Right atrium auricular region (tissue), 2 donors: ENCODE results near the gene POLR2L. TPM values are rescaled to one million over a fixed set of nuclear protein-coding genes. Genes with fewer than 3 reads are reported as not detected.

Source experiments
- DNase-seq: peaks from one replicate; pipeline ENCODE4 v3.0.0-alpha.2; 2019; ENCODE audit warnings: low spot score
- H3K27ac ChIP-seq, 2 donors: fragments of 200-600 bp; sonication (generic); 1 replicate in 1 of 2; 2 replicates in 1 of 2; pipeline ENCODE4 v1.5.1; 2016 to 2019
- H3K27me3 ChIP-seq, 2 donors: fragments of 200-600 bp; sonication (generic); one replicate each; pipeline versions ENCODE4 v1.5.1 to v1.6.0; 2017 to 2019
- H3K36me3 ChIP-seq: fragments of 200-600 bp; sonication (generic); one replicate; pipeline ENCODE4 v1.5.1; 2016
- H3K4me1 ChIP-seq, 2 donors: fragments of 200-600 bp; sonication (generic); one replicate each; pipeline versions ENCODE4 v1.5.1 to v1.6.0; 2017 to 2019
- H3K4me3 ChIP-seq, 2 donors: fragments of 200-600 bp; sonication (generic); 1 replicate in 1 of 2; 2 replicates in 1 of 2; pipeline ENCODE4 v1.5.1; 2017 to 2019; ENCODE audit warnings: mild to moderate bottlenecking in 1 of 2, moderate library complexity in 1 of 2
- H3K9me3 ChIP-seq, 2 donors: fragments of 200-600 bp; sonication (generic); one replicate each; pipeline ENCODE4 v1.5.1; 2019
- CTCF ChIP-seq, 2 donors: fragments of 200-600 bp; sonication (generic); IDR thresholded peaks; one replicate each; pipeline ENCODE4 v1.5.1; 2019; ENCODE audit warnings: antibody characterized with exemption in 2 of 2
- total RNA-seq, 2 donors: library from RNA; depleted of rRNA; stranded (reverse); fragments of >200 nt; gene quantifications; one replicate each; pipeline ENCODE4 v1.1.0, GENCODE V29; 2016

The POLR2L gene
- total RNA-seq, 2 donors from 2014 or later = 54.5 to 132 TPM

- no peak for TF ChIP-seq CTCF (IDR thresholded peaks at IDR 0.05)
Observed at GRCh38 chr11:855796-856195, 13.5 kb upstream of the POLR2L start.

GRCh38 chr11:855330-855674, 13.0 kb upstream of the POLR2L start:
- H3K36me3 ChIP-seq = no peaks in the 10 kb centered on the region
- TF ChIP-seq CTCF (IDR thresholded peaks at IDR 0.05) = no peak
- H3K27me3 ChIP-seq = no peaks in the 10 kb centered on the region
- peaks cover 0 to 48% of the 10 kb centered on the region in 2 donors for H3K4me1 ChIP-seq
- no peaks in the 10 kb centered on the region for H3K9me3 ChIP-seq
- H3K4me3 ChIP-seq = no peak overlapping the region
- no peak overlapping the region for H3K27ac ChIP-seq
- DNase-seq = no peak

More at GRCh38 chr11:855796-856195, 13.5 kb upstream of the POLR2L start:
- Histone ChIP-seq H3K27me3 (no peaks in the 10 kb centered on the region), H3K4me3 (no peak overlapping the region), H3K4me1 (peaks cover 0 to 48% of the 10 kb centered on the region in 2 donors), H3K9me3 (no peaks in the 10 kb centered on the region), H3K36me3 (no peaks in the 10 kb centered on the region), H3K27ac (no peak overlapping the region)
- no peak for DNase-seq

- Histone ChIP-seq H3K9me3 (no peaks in the 10 kb centered on the region), H3K36me3 (no peaks in the 10 kb centered on the region), H3K4me3 (no peak overlapping the region), H3K4me1 (peaks cover 0 to 47% of the 10 kb centered on the region in 2 donors), H3K27ac (no peak overlapping the region), H3K27me3 (no peaks in the 10 kb centered on the region)
- DNase-seq = no peak
- TF ChIP-seq CTCF (IDR thresholded peaks at IDR 0.05) = no peak
Observed at GRCh38 chr11:854601-855329, 12.4 kb upstream of the POLR2L start.

DNA sequence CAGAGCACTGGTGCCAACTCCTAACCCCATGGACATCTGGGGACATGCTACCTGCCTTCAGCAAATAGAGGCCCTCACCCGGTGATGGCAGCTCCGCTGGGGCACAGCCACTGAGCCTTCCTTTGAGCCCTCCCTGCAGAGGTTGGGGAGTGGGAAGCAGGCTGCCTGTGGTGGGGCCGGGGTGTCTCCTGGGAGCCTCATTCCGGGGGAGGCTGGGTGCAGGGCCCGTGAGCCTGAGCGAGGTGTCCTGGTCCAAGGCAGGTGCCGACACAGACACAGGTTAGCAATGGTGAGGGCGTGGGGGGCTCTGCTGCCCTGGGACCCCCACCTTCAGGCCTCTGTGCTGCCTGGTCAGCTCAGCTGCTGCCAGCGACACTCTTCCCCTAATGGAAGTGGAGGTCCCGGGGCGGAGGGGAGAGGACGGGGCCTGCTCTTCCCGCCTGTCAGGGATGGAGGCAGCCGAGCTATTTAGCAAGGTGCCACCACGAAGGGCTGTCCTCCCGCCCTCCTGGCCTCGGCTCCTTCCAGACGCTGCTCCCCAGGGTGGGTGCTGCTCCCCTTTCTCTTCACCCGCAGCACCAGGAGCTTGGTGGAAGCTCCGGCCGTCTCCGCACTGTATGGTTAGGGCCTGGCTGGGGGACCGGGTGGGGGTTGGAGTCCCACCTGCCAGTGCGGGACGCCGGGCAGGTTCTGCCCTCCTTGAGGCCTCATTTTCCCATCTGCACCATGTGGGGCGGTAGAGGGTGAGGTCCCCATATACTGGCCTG, 11.5 kb upstream of the POLR2L start:
- Histone ChIP-seq H3K27me3 (no peaks in the 10 kb centered on the region), H3K4me3 (no peak overlapping the region), H3K4me1 (peaks cover 0 to 43% of the 10 kb centered on the region in 2 donors), H3K9me3 (no peaks in the 10 kb centered on the region), H3K27ac (no peak overlapping the region), H3K36me3 (no peaks in the 10 kb centered on the region)
- no peak for TF ChIP-seq CTCF (IDR thresholded peaks at IDR 0.05)
- DNase-seq = no peak

DNA sequence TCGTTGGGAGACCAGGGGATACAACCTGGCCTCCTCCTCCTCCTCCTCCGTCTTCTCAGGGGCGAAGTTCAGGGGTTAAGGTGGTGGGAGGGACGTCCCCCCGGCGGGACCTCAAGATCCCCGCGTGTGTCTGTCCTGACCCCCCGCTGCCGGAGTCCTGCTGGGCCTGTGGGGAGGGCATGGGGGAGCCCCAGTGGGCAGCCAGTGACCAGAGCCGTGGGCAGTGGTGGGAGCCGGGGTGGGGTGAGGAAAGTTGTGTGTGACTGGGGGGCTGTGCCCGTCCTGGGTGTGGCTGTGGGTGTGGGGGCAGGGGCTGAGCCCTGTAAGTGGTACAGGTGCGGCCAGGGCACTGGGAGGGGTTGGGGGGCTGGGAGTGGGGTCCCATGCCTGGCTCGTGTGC, 10.4 kb upstream of the POLR2L start:
- DNase-seq = no peak
- no peak for TF ChIP-seq CTCF (IDR thresholded peaks at IDR 0.05)
- peaks cover 0 to 54% of the 10 kb centered on the region in 2 donors for H3K4me1 ChIP-seq
- H3K4me3 ChIP-seq = no peak overlapping the region
- no peaks in the 10 kb centered on the region for H3K36me3 ChIP-seq
- H3K27ac ChIP-seq = no peak overlapping the region
- no peaks in the 10 kb centered on the region for H3K9me3 ChIP-seq
- H3K27me3 ChIP-seq = no peaks in the 10 kb centered on the region
